Endodermal cell (in vitro differentiated cells): ENCODE results near the gene DDX41. TPM values are rescaled to one million over a fixed set of nuclear protein-coding genes. Genes with fewer than 3 reads are reported as not detected.

ENCODE experiments used
- DNase-seq: peaks from one replicate; pipeline ENCODE4 v3.0.0-alpha.2; 2017
- H3K27ac ChIP-seq: 2 replicates; pipeline ENCODE4 v1.5.1; 2013; ENCODE audit warnings: mild to moderate bottlenecking, low read depth, low read length, moderate library complexity
- H3K27me3 ChIP-seq: 2 replicates; pipeline ENCODE4 v1.6.1; 2013; ENCODE audit warnings: mild to moderate bottlenecking, low read length, moderate library complexity; ENCODE audit not compliant: insufficient read depth, control insufficient read depth, poor library complexity, severe bottlenecking
- H3K36me3 ChIP-seq: 2 replicates; pipeline ENCODE4 v1.7.0; 2013; ENCODE audit warnings: mild to moderate bottlenecking, low read length, moderate library complexity; ENCODE audit not compliant: control insufficient read depth, insufficient read depth
- H3K4me1 ChIP-seq: one replicate; pipeline ENCODE4 v1.7.0; 2013; ENCODE audit warnings: low read length; ENCODE audit not compliant: control insufficient read depth, insufficient read depth
- H3K4me3 ChIP-seq: 2 replicates; pipeline ENCODE4 v1.5.1; 2013; ENCODE audit warnings: mild to moderate bottlenecking, low read length, moderate library complexity
- H3K9ac ChIP-seq: 2 replicates; pipeline ENCODE4 v1.6.1; 2013; ENCODE audit warnings: mild to moderate bottlenecking, low read length, moderate library complexity; ENCODE audit not compliant: poor library complexity, severe bottlenecking; ENCODE audit errors: extremely low read depth
- H3K9me3 ChIP-seq: 2 replicates; pipeline ENCODE4 v1.6.1; 2013; ENCODE audit warnings: mild to moderate bottlenecking, low read length, moderate library complexity; ENCODE audit not compliant: control insufficient read depth
- H3K27ac Mint-ChIP-seq: 2 replicates; pipeline ENCODE4 v1.8.0; 2020; ENCODE audit warnings: mixed read lengths
- H3K27me3 Mint-ChIP-seq: 2 replicates; pipeline ENCODE4 v1.8.0; 2021; ENCODE audit warnings: mild to moderate bottlenecking, mixed read lengths; ENCODE audit not compliant: insufficient read depth
- H3K36me3 Mint-ChIP-seq: 2 replicates; pipeline ENCODE4 v1.8.0; 2020; ENCODE audit warnings: low read depth, mixed read lengths
- H3K4me1 Mint-ChIP-seq: 2 replicates; pipeline ENCODE4 v1.8.0; 2020; ENCODE audit warnings: mixed read lengths
- H3K4me3 Mint-ChIP-seq: 2 replicates; pipeline ENCODE4 v1.8.0; 2020; ENCODE audit warnings: mild to moderate bottlenecking, moderate library complexity, mixed read lengths
- H3K9me3 Mint-ChIP-seq: 2 replicates; pipeline ENCODE4 v1.8.0; 2020; ENCODE audit warnings: mild to moderate bottlenecking, mixed read lengths
- CTCF ChIP-seq: fragments of 200-600 bp; sonication (generic); conservative IDR thresholded peaks from 2 replicates; pipeline ENCODE4 v1.5.0; 2021; ENCODE audit warnings: antibody characterized with exemption, mild to moderate bottlenecking
- WGBS, 2 experiments: methylation state at CpG; one replicate each; pipeline versions ENCODE4 v1.1.5 to v1.1.7; 2013; ENCODE audit warnings: missing lambda C conversion rate in 2 of 2, mixed read lengths in 1 of 2; ENCODE audit not compliant: insufficient coverage in 1 of 2, insufficient read length in 1 of 2; 5-methylcytosine and 5-hydroxymethylcytosine counted together
- total RNA-seq, 2 donors: library from RNA; stranded (reverse); fragmentation: NEBNext Ultra II Directional in 1 of 2; extraction: Animal tissue kit (Norgen Biotek cat#: 25700) in 1 of 2; gene quantifications; 2 replicates in 1 of 2; 3 replicates in 1 of 2; pipeline ENCODE4 v1.2.1, GENCODE V29; 2021

DDX41 gene
- total RNA-seq, 2 donors from 2014 or later, result 115 TPM

- no peaks in the 10 kb centered on the region for H3K9me3 Mint-ChIP-seq
- no peak for TF ChIP-seq CTCF
- peaks cover 5% of the 10 kb centered on the region for H3K4me1 Mint-ChIP-seq
- DNase-seq, result no peak
- Histone ChIP-seq H3K4me3 (no peak overlapping the region), H3K9ac (no peak overlapping the region), H3K9me3 (no peaks in the 10 kb centered on the region), H3K27ac (no peak overlapping the region), H3K27me3 (no peaks in the 10 kb centered on the region), H3K36me3 (peaks cover 86% of the 10 kb centered on the region), H3K4me1 (peaks cover 8% of the 10 kb centered on the region)
- H3K27ac Mint-ChIP-seq, result no peak overlapping the region
- no peak overlapping the region for H3K4me3 Mint-ChIP-seq
- 94 to 95% methylated on average over 6 to 10 of the region's 10 CpGs for WGBS, 2 experiments
- no peaks in the 10 kb centered on the region for H3K27me3 Mint-ChIP-seq
- peaks cover 60% of the 10 kb centered on the region for H3K36me3 Mint-ChIP-seq
Observed at GRCh38 chr5:177538876-177539275, 22.1 kb upstream of the DDX41 start.

- Mint-ChIP-seq H3K27me3 (no peaks in the 10 kb centered on the region), H3K9me3 (no peaks in the 10 kb centered on the region), H3K4me3 (no peak overlapping the region), H3K36me3 (peaks cover 65% of the 10 kb centered on the region), H3K4me1 (no peaks in the 10 kb centered on the region), H3K27ac (peak overlapping the region; percentile 80)
- DNase-seq, result no peak
- no peak overlapping the region for H3K27ac ChIP-seq
- peaks cover 85% of the 10 kb centered on the region for H3K36me3 ChIP-seq
- H3K4me1 ChIP-seq, result no peaks in the 10 kb centered on the region
- no peak overlapping the region for H3K4me3 ChIP-seq
- H3K9me3 ChIP-seq, result no peaks in the 10 kb centered on the region
- no peaks in the 10 kb centered on the region for H3K27me3 ChIP-seq
- no peak for TF ChIP-seq CTCF
- H3K9ac ChIP-seq, result no peak overlapping the region
- WGBS, 2 experiments, result 72 to 87% methylated on average over 6 to 15 of the region's 15 CpGs
Observed at GRCh38 chr5:177537389-177538361, 20.9 kb upstream of the DDX41 start.

GRCh38 chr5:177536386-177536785, 19.6 kb upstream of the DDX41 start:
- Mint-ChIP-seq H3K4me3 (no peak overlapping the region), H3K36me3 (peaks cover 64% of the 10 kb centered on the region), H3K27ac (no peak overlapping the region), H3K27me3 (no peaks in the 10 kb centered on the region), H3K4me1 (no peaks in the 10 kb centered on the region), H3K9me3 (no peaks in the 10 kb centered on the region)
- H3K27me3 ChIP-seq, result no peaks in the 10 kb centered on the region
- no peaks in the 10 kb centered on the region for H3K9me3 ChIP-seq
- H3K4me3 ChIP-seq, result no peak overlapping the region
- DNase-seq, result no peak
- no peak overlapping the region for H3K27ac ChIP-seq
- no peaks in the 10 kb centered on the region for H3K4me1 ChIP-seq
- WGBS, 2 experiments, result 94% methylated on average over 3 to 10 of the region's 10 CpGs
- peaks cover 87% of the 10 kb centered on the region for H3K36me3 ChIP-seq
- no peak overlapping the region for H3K9ac ChIP-seq
- no peak for TF ChIP-seq CTCF
